HG02943 (cell line): Measurements from ENCODE around the gene MACROD2.
"Not testable (repeated sequence)": the region's sequence is repeated elsewhere in the genome, so short reads cannot be mapped to it uniquely, and the experiment has no call there.

Experiments used
- ATAC-seq: cut with Tn5 transposase; IDR thresholded peaks from one replicate; pipeline ENCODE4 v1.9.1; 2021; ENCODE audit warnings: mild to moderate bottlenecking, low read depth, moderate library complexity; ENCODE audit not compliant: unreplicated experiment

MACROD2 gene

GRCh38 chr20:14956538-14956937, 961.2 kb downstream of the MACROD2 start:
- ATAC-seq: no peak

DNA sequence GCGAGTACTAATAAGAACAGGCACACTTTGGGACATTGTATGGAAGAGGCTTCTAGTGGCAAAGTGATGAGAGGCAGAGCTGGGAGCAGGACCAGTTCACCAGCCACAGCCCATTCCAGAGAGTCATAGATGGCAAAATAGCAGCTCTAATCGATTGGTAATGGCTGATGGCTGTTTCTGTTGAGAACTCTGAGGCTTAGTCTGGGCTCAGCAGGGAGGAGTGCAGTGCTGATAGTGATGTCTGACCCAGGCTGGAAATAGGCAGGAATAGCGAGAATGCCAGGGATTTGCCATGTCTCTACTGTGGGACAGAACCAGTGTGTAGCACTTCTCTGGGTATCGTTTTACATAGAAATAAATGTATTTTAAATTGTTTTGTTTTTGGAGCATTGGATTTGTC, 962.1 kb downstream of the MACROD2 start:
- ATAC-seq: no peak

DNA sequence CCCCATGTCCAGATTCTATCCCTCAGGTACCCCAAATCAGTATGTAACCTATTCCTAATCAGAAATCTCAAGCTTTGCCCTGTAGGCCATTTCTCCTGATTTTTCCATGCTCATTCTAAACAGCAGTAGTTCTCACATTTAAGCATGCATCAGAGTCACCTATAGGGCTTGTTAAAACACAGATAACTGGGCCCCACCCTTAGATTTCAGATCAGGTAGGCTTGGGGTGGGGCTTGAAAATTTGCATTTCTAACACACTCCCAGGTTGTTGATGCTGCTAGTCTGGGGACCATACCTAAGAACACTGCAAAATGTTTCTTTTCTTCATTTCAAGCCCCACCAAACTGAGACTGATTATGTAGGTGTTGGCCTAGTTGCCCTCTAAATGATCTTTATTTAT, 963.3 kb downstream of the MACROD2 start:
- ATAC-seq: no peak

- ATAC-seq: no peak
Observed at GRCh38 chr20:14959506-14960475, 964.5 kb downstream of the MACROD2 start.

GRCh38 chr20:14960831-14961230, 965.5 kb downstream of the MACROD2 start:
- ATAC-seq: no peak

- no peak for ATAC-seq
Observed at GRCh38 chr20:14963262-14963663, 967.9 kb downstream of the MACROD2 start.

DNA sequence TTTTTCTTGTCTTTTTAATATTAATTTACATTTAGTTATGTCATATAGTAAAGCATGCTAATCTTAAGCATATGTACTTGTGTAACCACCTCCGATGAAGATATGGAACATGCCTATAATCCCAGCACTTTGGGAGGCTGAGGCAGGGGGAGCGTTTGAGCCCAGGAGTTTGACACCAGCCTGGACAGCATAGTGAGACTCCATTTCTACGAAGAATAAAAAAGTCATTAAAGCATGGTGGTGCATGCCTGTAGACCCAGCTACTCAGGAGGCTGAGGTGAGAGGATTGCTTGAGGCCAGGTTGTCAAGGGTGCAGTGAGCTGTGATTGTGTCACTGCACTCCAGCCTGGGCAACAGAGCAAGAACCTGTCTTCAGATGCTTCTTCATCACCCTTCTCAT, 970.9 kb downstream of the MACROD2 start:
- ATAC-seq: no peak

GRCh38 chr20:14966808-14967207, 971.5 kb downstream of the MACROD2 start:
- ATAC-seq: no peak

DNA sequence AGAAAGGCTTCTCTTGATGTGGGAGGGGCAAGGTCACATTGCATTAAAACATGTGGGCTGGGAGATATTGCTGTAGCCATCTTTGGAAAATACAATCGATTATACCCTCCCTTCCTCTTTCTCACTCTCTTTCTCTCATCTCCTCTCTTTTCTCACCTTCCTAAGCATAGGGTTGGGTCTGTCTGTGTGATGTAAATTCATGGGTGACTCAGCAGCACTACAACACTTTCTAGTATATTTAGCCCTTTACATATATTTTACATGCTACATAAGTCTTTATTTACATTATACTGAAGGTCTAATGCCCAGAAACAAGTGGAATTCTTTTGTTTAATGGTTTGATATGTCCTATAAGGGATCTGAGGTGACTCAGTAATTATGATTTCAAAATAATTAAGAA, 976.9 kb downstream of the MACROD2 start:
- no peak for ATAC-seq

DNA sequence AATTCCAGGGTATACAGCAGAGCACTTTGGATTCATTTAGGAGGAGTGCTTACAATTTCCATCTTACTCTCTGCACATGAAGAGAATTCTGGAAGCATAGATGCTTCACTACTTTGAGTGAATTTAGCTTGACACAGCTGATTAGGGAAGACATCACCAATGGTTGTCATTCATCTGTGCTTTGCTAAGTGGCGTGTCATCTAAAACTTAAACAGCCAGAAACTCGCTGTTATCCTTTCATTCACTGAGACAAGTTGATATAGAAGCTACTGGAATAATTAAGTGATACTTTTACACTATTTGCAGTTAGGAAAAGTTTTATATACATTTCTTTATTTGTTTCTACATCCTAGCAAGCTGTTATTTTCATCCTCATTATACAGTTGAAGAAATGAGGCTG, 977.4 kb downstream of the MACROD2 start:
- no peak for ATAC-seq

DNA sequence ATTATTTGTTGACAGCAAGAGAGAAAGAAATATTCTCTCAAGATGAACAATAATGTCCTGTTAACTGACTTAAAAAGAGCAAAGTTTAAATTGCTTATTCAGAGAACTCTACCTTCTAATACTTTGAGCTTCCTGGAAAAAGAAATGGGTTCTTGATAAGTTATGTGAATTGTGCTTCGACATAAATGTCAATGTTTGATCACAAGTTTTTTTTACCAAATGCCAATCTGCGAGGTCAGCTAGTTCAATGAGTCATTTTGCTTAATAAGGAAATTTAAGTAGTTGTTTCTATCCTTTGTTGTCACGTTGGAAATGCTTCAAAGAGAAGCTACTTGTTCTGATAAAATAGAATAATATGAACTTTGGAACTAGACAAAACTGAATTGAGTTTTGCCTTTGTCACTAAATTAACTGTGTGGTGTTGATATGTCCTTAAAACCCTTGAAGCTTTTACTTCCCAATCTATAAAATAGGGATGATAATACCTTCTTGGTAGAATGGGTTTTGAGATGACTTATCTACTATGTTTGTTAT, 984.2 kb downstream of the MACROD2 start:
- ATAC-seq: no peak

DNA sequence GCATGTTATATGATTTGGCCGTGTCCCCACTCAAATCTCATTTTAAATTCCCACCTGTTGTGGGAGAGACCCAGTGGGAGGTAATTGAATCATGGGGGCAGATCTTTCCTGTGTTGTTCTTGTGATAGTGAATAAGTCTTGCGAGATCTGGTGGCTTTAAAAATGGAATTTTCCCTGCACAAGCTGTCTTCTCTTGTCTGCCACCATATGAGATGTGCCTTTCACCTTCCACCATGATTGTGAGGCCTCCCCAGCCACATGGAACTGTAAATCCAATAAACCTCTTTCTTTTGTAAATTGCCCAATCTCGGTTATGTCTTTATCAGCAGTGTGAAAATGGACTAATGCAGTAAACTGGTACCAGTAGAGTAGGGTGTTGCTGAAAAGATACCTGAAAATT, 986.2 kb downstream of the MACROD2 start:
- ATAC-seq: not testable (repeated sequence)

DNA sequence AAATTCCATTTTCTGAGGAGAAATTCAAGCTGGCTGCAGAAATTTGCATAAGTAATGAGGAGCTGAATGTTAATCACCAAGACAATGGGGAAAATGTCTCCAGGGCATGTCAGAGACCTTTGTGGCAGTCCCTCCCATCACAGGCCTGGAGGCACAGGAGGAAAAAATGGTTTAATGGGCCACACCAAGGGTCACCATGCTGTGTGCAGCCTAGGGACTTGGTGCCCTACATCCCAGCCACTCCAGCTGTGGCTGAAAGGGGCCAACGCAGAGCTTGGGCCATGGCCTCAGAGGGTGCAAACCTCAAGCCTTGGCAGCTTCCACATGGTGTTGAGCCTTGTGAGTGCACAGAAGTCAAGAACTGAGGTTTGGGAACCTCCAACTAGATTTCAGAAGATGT, 987.0 kb downstream of the MACROD2 start:
- ATAC-seq: not testable (repeated sequence)

DNA sequence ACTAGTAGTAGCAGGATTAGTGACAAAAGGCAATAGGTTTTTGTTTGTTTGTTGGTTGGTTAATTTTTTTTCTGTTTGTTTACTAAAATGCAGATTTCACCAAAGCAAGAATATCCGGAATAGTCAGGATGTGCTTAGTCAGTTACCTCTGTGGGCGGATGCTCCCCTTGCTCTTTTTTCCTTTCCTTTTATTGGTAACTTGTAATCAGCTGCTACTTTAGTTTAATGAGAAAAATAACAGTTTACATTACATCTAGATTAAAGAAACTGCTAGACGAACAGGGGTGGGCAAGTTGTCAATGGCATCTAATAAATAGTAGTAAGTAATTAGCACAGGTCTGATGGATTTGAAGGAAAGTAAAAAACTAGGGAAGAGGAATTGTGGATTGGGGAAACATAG, 989.0 kb downstream of the MACROD2 start:
- ATAC-seq: no peak

GRCh38 chr20:14984768-14985622, 989.7 kb downstream of the MACROD2 start:
- ATAC-seq: no peak

DNA sequence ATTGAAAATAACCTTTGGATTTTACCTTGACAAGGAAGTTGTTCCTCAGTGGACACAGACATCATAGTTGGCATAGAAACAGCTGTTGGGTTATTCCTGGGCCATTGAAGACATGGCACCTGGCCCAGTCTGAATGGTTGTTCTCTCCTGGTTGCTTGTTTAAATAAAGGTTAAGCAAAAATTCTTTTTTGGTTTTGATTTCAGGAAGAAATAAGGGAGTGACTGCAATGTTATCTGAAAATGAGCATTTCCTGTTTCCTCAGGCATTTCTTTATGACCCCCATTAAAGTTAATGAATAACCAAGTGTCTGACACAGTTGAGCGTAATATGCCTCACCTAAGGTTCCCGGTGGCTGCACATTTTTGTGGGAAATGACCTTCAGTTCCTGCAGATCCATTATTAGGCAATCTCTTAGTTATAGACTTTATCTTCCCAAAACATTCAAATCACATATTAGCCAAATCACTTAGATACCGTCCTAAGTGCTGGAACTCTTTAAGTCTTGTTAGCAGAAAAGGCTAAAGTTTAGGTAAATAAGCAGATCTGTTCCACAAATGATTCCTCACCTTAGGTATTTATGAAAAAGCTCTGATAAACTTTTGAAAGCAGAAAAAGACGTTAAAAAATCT, 990.8 kb downstream of the MACROD2 start:
- ATAC-seq: no peak

DNA sequence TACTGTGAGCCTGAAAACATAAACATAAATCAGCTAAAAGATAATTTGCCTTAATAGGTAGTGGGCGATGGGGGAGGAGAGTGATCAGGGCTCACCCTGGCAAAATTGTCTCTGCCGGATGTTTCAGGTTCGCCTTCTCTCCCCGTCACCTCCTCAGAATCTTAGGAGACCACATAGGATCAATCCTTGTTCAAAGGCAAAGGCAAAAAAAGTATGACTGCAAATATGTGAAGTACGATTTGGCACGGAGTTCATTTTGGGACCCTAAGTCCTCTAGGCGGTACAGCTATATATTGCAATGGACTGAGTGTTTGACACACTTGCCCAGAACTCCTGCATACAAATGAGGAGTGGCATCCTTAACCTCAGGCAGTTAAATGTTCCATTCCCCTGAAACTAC, 991.3 kb downstream of the MACROD2 start:
- no peak for ATAC-seq

DNA sequence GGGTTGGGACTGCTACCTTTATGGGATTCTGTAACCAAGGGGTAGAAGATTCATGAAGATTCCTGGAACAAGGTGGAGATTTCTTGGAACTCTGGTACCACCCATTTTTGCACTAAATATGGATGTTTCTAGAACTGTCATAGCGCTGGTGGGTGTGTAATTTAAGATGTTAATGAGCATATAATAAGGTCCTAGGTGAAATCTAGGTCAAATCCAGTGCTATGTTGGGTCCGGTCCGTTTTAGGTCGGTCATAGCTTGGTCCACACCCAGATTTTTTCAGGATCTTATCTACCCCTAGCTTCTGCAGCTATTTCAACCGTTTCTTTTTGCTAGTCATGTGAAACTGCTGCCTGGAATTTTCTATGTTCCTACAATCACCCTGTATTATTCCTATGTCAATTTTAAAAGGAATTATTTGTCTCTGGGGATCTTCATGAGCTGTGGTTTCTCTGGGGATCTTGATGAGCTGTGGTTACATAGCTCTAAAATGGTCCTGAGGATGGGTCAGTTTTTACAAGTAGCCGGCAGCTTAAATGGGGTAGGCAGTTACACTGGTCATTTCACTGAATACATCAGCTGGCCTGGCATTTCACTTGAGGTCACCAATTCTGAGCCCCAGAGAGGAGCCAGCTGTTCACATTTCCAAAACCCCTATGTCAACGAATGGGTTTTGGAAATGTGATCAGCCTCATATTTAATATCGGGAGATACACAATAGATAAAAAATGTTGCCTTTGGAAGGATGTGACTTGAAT, 994.4 kb downstream of the MACROD2 start:
- ATAC-seq: no peak

DNA sequence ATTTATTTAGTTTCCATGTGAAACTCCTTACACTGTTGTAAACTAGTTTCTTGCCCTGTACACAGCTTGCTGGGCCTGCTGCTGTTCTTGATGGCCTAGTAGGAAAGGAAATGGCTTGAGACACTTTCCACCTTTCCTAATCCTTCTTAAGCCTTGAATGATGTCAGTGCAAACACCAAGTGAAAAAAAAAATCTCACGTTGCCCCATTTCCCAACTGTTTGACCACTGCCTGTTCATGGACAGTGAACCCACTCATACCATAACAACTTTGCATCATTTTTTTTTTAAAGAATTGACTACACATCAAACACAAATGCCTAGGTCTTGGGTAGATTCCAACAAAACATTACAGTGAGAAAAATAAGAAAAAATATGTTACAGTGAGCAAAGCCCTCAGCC, 995.7 kb downstream of the MACROD2 start:
- no peak for ATAC-seq

DNA sequence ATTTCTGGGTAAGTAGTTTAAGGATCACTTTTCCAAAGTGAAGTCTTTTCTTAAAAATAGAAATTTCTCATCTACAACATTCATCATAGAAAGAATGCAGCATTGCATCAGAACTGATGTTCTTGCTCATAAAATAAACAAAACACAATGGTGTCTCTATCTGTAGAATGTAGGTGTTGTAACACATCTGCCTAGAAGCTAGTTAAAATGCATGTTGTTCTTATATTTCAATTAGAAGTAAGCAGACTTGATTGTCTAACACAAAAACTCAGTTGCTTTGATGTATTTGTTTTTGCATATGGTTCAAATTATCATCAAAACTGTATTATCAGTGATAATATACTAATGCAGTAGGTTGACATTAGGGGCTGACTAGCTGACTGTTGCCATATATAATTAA, 996.8 kb downstream of the MACROD2 start:
- ATAC-seq: no peak
